Measurements from ENCODE around the gene FAHD1. TPM values are rescaled to one million over a fixed set of nuclear protein-coding genes. Genes with fewer than 3 reads are reported as not detected.

The FAHD1 gene
- total and polyA plus RNA-seq, 4 donors: 17.2 to 32.1 (median 25.6) TPM

GRCh38 chr16:1782408-1783264 lies 44.4 kb upstream of the FAHD1 start, which contains the start of the genes NUBP2 and SPSB3:
NUBP2 (plus strand) TSS chr16:1782960; CDS start chr16:1783021, 61 bp downstream.
SPSB3 (minus strand) TSS chr16:1782571; CDS start chr16:1781483, 1,088 bp downstream.
- ATAC-seq (ENCODE audit: insufficient read depth, low FRiP score) (peak; percentile 97), DNase-seq (peak; percentile 100)
- no peak for TF ChIP-seq CTCF (IDR thresholded peaks at IDR 0.05; ENCODE audit: control extremely low read depth, extremely low read depth)
- Histone ChIP-seq H3K4me3 (peak within 1 kb of the TSS; percentile 81), H3K9ac (ENCODE audit: insufficient read depth in 1 of 2, low read length in 2 of 2) (peak within 1 kb of the TSS in 1 of 2 donors; percentile 70), H3K9me3 (ENCODE audit: control insufficient read depth in 4 of 4, insufficient read depth in 3 of 4, low read length in 3 of 4) (no peaks in the 10 kb centered on the region), H3K27me3 (ENCODE audit: control insufficient read depth in 3 of 3, insufficient read depth in 3 of 3, low read length in 2 of 3) (no peaks in the 10 kb centered on the region), H3K36me3 (ENCODE audit: control insufficient read depth in 4 of 4, insufficient read depth in 4 of 4, low read length in 4 of 4) (peaks cover 0 to 36% (median 8%) of the 10 kb centered on the region in 4 donors), H3K27ac (ENCODE audit: low read depth in 1 of 2, low read length in 1 of 2) (peak within 1 kb of the TSS; percentile 78 to 93), H3K4me1 (ENCODE audit: control insufficient read depth in 5 of 5, insufficient read depth in 5 of 5, low read length in 5 of 5) (peaks cover 0 to 14% (median 6%) of the 10 kb centered on the region in 5 donors)
- WGBS, 2 donors: 0% methylated on average over 99 to 102 of the region's 102 CpGs

GRCh38 chr16:1784977-1785845 lies 41.8 kb upstream of the FAHD1 start:
- no peaks in the 10 kb centered on the region for H3K9me3 ChIP-seq (ENCODE audit: control insufficient read depth in 4 of 4, insufficient read depth in 3 of 4, low read length in 3 of 4)
- ATAC-seq (ENCODE audit: insufficient read depth, low FRiP score): no peak
- TF ChIP-seq CTCF (IDR thresholded peaks at IDR 0.05; ENCODE audit: control extremely low read depth, extremely low read depth): no peak
- no peak overlapping the region for H3K4me3 ChIP-seq
- WGBS, 2 donors: 93 to 95% methylated on average over 26 of the region's 26 CpGs
- DNase-seq: peak in 1 of 3 donors; percentile 11
- no peaks in the 10 kb centered on the region for H3K27me3 ChIP-seq (ENCODE audit: control insufficient read depth in 3 of 3, insufficient read depth in 3 of 3, low read length in 2 of 3)
- no peak overlapping the region for H3K9ac ChIP-seq (ENCODE audit: insufficient read depth in 1 of 2, low read length in 2 of 2)
- H3K4me1 ChIP-seq (ENCODE audit: control insufficient read depth in 5 of 5, insufficient read depth in 5 of 5, low read length in 5 of 5): peaks cover 0 to 14% (median 6%) of the 10 kb centered on the region in 5 donors
- peaks cover 0 to 43% (median 4%) of the 10 kb centered on the region in 4 donors for H3K36me3 ChIP-seq (ENCODE audit: control insufficient read depth in 4 of 4, insufficient read depth in 4 of 4, low read length in 4 of 4)
- no peak overlapping the region for H3K27ac ChIP-seq (ENCODE audit: low read depth in 1 of 2, low read length in 1 of 2)

- no peak overlapping the region for H3K4me3 ChIP-seq
- H3K4me1 ChIP-seq (ENCODE audit: control insufficient read depth in 5 of 5, insufficient read depth in 5 of 5, low read length in 5 of 5): peaks cover 0 to 14% (median 6%) of the 10 kb centered on the region in 5 donors
- no peak for ATAC-seq (ENCODE audit: insufficient read depth, low FRiP score)
- 92 to 93% methylated on average over 14 of the region's 14 CpGs for WGBS, 2 donors
- H3K27ac ChIP-seq (ENCODE audit: low read depth in 1 of 2, low read length in 1 of 2): no peak overlapping the region
- no peak for TF ChIP-seq CTCF (IDR thresholded peaks at IDR 0.05; ENCODE audit: control extremely low read depth, extremely low read depth)
- no peak overlapping the region for H3K9ac ChIP-seq (ENCODE audit: insufficient read depth in 1 of 2, low read length in 2 of 2)
- peaks cover 0 to 47% (median 2%) of the 10 kb centered on the region in 4 donors for H3K36me3 ChIP-seq (ENCODE audit: control insufficient read depth in 4 of 4, insufficient read depth in 4 of 4, low read length in 4 of 4)
- no peaks in the 10 kb centered on the region for H3K9me3 ChIP-seq (ENCODE audit: control insufficient read depth in 4 of 4, insufficient read depth in 3 of 4, low read length in 3 of 4)
- H3K27me3 ChIP-seq (ENCODE audit: control insufficient read depth in 3 of 3, insufficient read depth in 3 of 3, low read length in 2 of 3): no peaks in the 10 kb centered on the region
- DNase-seq: no peak
Measured at GRCh38 chr16:1785846-1786170, 41.2 kb upstream of the FAHD1 start.

Data from lung (tissue), 12 donors.